HepG2 (cell line): ENCODE measurements around the gene HOXD4. TPM values are rescaled to one million over a fixed set of nuclear protein-coding genes. Genes with fewer than 3 reads are reported as not detected.

Experiments
- CTCF ChIP-seq: sonication (generic); formaldehyde crosslinking; IDR thresholded peaks from 2 replicates; pipeline ENCODE4 v1.5.0; 2020; ENCODE audit warnings: mild to moderate bottlenecking, missing genetic modification reagents, moderate library complexity
- ETS1 ChIP-seq: sonication (generic); formaldehyde crosslinking; IDR thresholded peaks from 2 replicates; pipeline ENCODE4 v1.4.0; 2020; ENCODE audit warnings: missing genetic modification reagents
- FOXP4 ChIP-seq: sonication (generic); formaldehyde crosslinking; IDR thresholded peaks from 2 replicates; pipeline ENCODE4 v1.4.0; 2020; ENCODE audit warnings: missing genetic modification reagents
- HNF4G ChIP-seq, 2 experiments: sonication (generic) in 1 of 2; formaldehyde crosslinking in 1 of 2; IDR thresholded peaks; 2 replicates each; pipeline versions ENCODE4 v1.4.0 to v1.6.1; 2011 to 2020; ENCODE audit warnings: borderline replicate concordance in 2 of 2, low read depth in 2 of 2, mild to moderate bottlenecking in 2 of 2, low read length in 1 of 2, missing genetic modification reagents in 1 of 2, moderate library complexity in 1 of 2
- HNRNPK ChIP-seq: fragments of 200-400 bp; formaldehyde crosslinking; IDR thresholded peaks from 2 replicates; pipeline ENCODE4 v1.6.1; 2018; ENCODE audit warnings: low read length, low read depth, moderate library complexity, mild to moderate bottlenecking; ENCODE audit not compliant: poor library complexity, severe bottlenecking
- HOXD1 ChIP-seq: sonication (generic); formaldehyde crosslinking; IDR thresholded peaks from 2 replicates; pipeline ENCODE4 v1.5.0; 2020; ENCODE audit warnings: missing genetic modification reagents
- IKZF5 ChIP-seq: IDR thresholded peaks from 2 replicates; pipeline ENCODE4 v1.6.1; 2018; ENCODE audit warnings: missing genetic modification reagents, mild to moderate bottlenecking, missing compliant biosample characterization
- PPARG ChIP-seq: conservative IDR thresholded peaks from 2 replicates; pipeline ENCODE4 v1.6.1; 2016; ENCODE audit warnings: missing biosample characterization, missing genetic modification reagents
- SALL2 ChIP-seq: sonication (generic); formaldehyde crosslinking; IDR thresholded peaks from 2 replicates; pipeline ENCODE4 v1.8.1; 2023; ENCODE audit warnings: mild to moderate bottlenecking, missing genetic modification reagents, inconsistent platforms
- THAP8 ChIP-seq: sonication (generic); formaldehyde crosslinking; IDR thresholded peaks from 2 replicates; pipeline ENCODE4 v1.5.1; 2020; ENCODE audit warnings: missing genetic modification reagents, mild to moderate bottlenecking, borderline replicate concordance
- THYN1 ChIP-seq: sonication (generic); formaldehyde crosslinking; IDR thresholded peaks from 2 replicates; pipeline ENCODE4 v1.8.1; 2023; ENCODE audit warnings: low read depth, mild to moderate bottlenecking, moderate library complexity, missing genetic modification reagents, borderline replicate concordance
- ZFAT ChIP-seq: sonication (generic); formaldehyde crosslinking; conservative IDR thresholded peaks from 2 replicates; pipeline ENCODE4 v1.8.1; 2023; ENCODE audit warnings: missing genetic modification reagents, inconsistent platforms
- ZKSCAN8 ChIP-seq: IDR thresholded peaks from 2 replicates; pipeline ENCODE4 v1.6.1; 2016; ENCODE audit warnings: borderline replicate concordance, missing genetic modification reagents, missing compliant biosample characterization
- ZNF263 ChIP-seq: sonication (generic); formaldehyde crosslinking; IDR thresholded peaks from 2 replicates; pipeline ENCODE4 v1.4.0; 2020; ENCODE audit warnings: missing genetic modification reagents
- ZNF264 ChIP-seq: sonication (generic); formaldehyde crosslinking; IDR thresholded peaks from 2 replicates; pipeline ENCODE4 v1.4.0; 2020; ENCODE audit warnings: missing genetic modification reagents
- ZNF589 ChIP-seq: sonication (generic); formaldehyde crosslinking; conservative IDR thresholded peaks from 2 replicates; pipeline ENCODE4 v1.8.0; 2022; ENCODE audit warnings: mild to moderate bottlenecking, moderate library complexity, missing genetic modification reagents
- ZNF644 ChIP-seq: IDR thresholded peaks from 2 replicates; pipeline ENCODE4 v1.6.1; 2016; ENCODE audit warnings: low read depth
- ZNF792 ChIP-seq: IDR thresholded peaks from 2 replicates; pipeline ENCODE4 v1.6.1; 2016
- polyA plus RNA-seq, 8 experiments: library from polyadenylated mRNA; depleted of rRNA in 3 of 8; stranded (reverse) in 7 of 8; unstranded in 1 of 8; fragments of >200 nt; fragmentation: Illumina TruSeq in 4 of 8; extraction: Trizol in 4 of 8; gene quantifications; 2 replicates each; pipeline versions ENCODE4 v1.2.1 to v1.2.3, GENCODE V29; 2011 to 2016; ENCODE audit warnings: low read depth in 4 of 8, missing spikeins in 1 of 8, mixed read lengths in 1 of 8; ENCODE audit not compliant: insufficient read depth in 1 of 8
- total RNA-seq, 5 experiments: library from RNA; depleted of rRNA; stranded (reverse); fragments of >200 nt; fragmentation: Illumina TruSeq; extraction: Trizol; gene quantifications; 2 replicates each; pipeline ENCODE4 v1.2.3, GENCODE V29; 2016; ENCODE audit warnings: low read depth in 1 of 5

The HOXD4 gene
- total and polyA plus RNA-seq, 2 of the 13 experiments (the other 11 are each of a cell fraction or from before 2014, with no cell fraction given), result not detected

- TF ChIP-seq THAP8 (CRISPR knock-in tag) (peak; percentile 42; the same call in 1 of the 2 replicates), ZNF644 (CRISPR knock-in tag) (no peak; the same call in 1 of the 2 replicates), ZKSCAN8 (CRISPR knock-in tag) (no peak), IKZF5 (CRISPR knock-in tag) (peak; percentile 29; the same call in 1 of the 2 replicates), ZNF792 (CRISPR knock-in tag) (0 out of 2 replicates have a peak, but pooled peaks have one; percentile 26), HNRNPK (peak; percentile 67), HNF4G (IDR thresholded peaks at IDR 0.05; ENCODE audit: borderline replicate concordance, low read depth, low read length) (no peak), HNF4G (CRISPR knock-in tag; IDR thresholded peaks at IDR 0.05; ENCODE audit: borderline replicate concordance, low read depth) (no peak), ZNF263 (CRISPR knock-in tag) (no peak), CTCF (no peak; the same call in 1 of the 2 replicates), ZNF589 (CRISPR knock-in tag) (no peak), THYN1 (CRISPR knock-in tag) (no peak), FOXP4 (CRISPR knock-in tag) (peak; percentile 29), ETS1 (CRISPR knock-in tag) (0 out of 2 replicates have a peak, but pooled peaks have one; percentile 41), SALL2 (CRISPR knock-in tag) (peak; percentile 95), ZNF264 (CRISPR knock-in tag) (no peak), ZFAT (no peak), PPARG (no peak), HOXD1 (CRISPR knock-in tag) (no peak; the same call in 1 of the 2 replicates)
Observed at GRCh38 chr2:176187899-176188773, 36.8 kb downstream of the HOXD4 start, which contains the start of gene HOXD1 (continued).
